OCI-LY3 (cell line): ENCODE measurements around the gene USP19.

Experiments
- CTCF ChIP-seq: fragments of 200-600, 300-600 bp; sonication (generic); IDR thresholded peaks from 2 replicates; pipeline ENCODE4 v1.5.1; 2014; ENCODE audit warnings: antibody characterized with exemption, low read length, low read depth
- EZH2phosphoT487 ChIP-seq: fragments of 200-600 bp; shearing (Covaris generic); IDR thresholded peaks from 2 replicates; pipeline ENCODE4 v1.6.1; 2018; ENCODE audit warnings: antibody characterized with exemption, mixed run types, low read depth

- TF ChIP-seq CTCF (no peak), EZH2phosphoT487 (no peak)
These were observed 38.2 kb upstream of the USP19 start for GRCh38 chr3:49158792-49159191.
